Coronary artery (tissue), 2 donors: ENCODE measurements around the gene GLB1L3.

Experiments
- DNase-seq: peaks from one replicate; pipeline ENCODE4 v3.0.0-alpha.2; 2017; ENCODE audit warnings: low spot score
- H3K27ac ChIP-seq, 2 donors: fragments of 200-600 bp; sonication (generic); one replicate each; pipeline ENCODE4 v1.5.1; 2016 to 2019
- H3K4me3 ChIP-seq: fragments of 200-600 bp; sonication (generic); 2 replicates; pipeline ENCODE4 v1.5.1; 2016; ENCODE audit warnings: mild to moderate bottlenecking, moderate library complexity
- TF ChIP-seq, protein P1 (sequence below): fragments of 200-600 bp; sonication (generic); IDR thresholded peaks from one replicate; pipeline ENCODE4 v1.5.1; 2019; ENCODE audit warnings: antibody characterized with exemption

The GLB1L3 gene

DNA sequence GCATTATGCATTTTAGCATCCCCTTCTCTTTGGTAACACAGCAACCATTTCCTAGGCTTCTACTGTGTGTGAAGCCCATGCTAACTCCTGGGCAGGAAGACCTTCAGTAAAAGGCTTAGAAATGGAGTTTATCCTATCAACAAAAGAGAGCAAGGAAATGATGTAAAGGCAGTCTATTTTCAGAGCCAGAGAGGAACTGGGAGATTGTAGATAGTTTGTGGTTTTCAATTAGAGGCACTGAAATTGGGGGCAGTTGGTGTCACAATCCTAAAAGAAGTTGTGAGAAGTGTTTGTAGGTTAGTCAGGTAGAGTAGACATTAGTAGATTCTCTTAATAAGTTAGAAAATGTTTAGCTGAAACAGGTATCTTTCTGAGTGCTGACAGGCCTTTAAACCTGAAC, 15.7 kb upstream of the GLB1L3 start:
- no peak overlapping the region for H3K4me3 ChIP-seq
- DNase-seq = no peak
- TF ChIP-seq, protein P1, sequence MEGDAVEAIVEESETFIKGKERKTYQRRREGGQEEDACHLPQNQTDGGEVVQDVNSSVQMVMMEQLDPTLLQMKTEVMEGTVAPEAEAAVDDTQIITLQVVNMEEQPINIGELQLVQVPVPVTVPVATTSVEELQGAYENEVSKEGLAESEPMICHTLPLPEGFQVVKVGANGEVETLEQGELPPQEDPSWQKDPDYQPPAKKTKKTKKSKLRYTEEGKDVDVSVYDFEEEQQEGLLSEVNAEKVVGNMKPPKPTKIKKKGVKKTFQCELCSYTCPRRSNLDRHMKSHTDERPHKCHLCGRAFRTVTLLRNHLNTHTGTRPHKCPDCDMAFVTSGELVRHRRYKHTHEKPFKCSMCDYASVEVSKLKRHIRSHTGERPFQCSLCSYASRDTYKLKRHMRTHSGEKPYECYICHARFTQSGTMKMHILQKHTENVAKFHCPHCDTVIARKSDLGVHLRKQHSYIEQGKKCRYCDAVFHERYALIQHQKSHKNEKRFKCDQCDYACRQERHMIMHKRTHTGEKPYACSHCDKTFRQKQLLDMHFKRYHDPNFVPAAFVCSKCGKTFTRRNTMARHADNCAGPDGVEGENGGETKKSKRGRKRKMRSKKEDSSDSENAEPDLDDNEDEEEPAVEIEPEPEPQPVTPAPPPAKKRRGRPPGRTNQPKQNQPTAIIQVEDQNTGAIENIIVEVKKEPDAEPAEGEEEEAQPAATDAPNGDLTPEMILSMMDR = no peak
- no peak overlapping the region for H3K27ac ChIP-seq

DNA sequence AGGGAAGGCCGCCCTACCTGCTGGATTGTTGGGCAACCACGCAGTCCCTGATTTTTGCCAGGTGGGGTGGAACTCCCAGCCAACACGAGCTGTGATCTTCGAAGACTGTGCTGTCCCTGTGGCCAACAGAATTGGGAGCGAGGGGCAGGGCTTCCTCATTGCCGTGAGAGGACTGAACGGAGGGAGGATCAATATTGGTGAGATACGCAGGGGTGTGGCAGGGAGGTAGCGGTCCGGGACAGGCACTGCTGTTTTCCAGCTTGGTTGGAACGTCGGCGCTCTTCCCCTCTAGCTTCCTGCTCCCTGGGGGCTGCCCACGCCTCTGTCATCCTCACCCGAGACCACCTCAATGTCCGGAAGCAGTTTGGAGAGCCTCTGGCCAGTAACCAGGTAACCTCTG, 15.2 kb upstream of the GLB1L3 start:
- no peak overlapping the region for H3K27ac ChIP-seq
- TF ChIP-seq, protein P1 = no peak
- H3K4me3 ChIP-seq = no peak overlapping the region

DNA sequence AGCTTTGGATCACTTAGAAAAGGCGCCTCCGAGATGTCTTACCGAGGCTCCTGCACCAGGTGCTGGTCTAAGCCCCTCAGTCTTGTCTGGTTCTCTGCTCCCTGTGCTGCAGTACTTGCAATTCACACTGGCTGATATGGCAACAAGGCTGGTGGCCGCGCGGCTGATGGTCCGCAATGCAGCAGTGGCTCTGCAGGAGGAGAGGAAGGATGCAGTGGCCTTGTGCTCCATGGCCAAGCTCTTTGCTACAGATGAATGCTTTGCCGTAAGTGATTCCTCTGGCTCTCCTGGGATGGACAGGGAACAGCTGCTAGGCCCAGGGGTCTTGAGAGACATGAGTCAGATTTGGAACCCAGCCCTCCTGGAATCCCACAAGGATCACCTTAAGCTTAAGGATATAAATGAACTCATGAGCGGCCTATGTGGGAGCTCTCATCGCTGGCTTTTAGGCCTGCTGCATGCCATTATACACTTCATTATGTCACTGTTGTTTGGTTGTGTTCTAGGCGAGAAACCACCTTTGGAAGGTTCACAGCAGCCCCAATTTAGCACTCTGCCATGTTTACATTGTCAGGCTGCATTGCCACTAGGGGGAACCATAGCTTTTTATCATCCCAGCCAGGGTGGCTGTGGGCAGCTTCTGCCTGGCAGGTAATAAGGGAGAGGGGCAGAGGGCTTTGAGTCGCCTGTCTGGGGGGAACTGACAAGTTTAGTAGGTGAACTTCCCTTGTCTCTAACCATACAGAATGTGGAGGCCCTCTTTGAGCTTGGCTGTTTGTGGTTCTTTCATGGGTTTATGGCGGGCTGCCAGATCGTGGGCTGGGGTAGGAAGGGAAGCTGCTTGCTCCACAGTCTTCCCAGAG, 14.3 kb upstream of the GLB1L3 start:
- DNase-seq = no peak
- Histone ChIP-seq H3K4me3 (no peak overlapping the region), H3K27ac (no peak overlapping the region)
- TF ChIP-seq, protein P1 = no peak

More for the DNA sequence above, 15.2 kb upstream of the GLB1L3 start:
- no peak for DNase-seq

DNA sequence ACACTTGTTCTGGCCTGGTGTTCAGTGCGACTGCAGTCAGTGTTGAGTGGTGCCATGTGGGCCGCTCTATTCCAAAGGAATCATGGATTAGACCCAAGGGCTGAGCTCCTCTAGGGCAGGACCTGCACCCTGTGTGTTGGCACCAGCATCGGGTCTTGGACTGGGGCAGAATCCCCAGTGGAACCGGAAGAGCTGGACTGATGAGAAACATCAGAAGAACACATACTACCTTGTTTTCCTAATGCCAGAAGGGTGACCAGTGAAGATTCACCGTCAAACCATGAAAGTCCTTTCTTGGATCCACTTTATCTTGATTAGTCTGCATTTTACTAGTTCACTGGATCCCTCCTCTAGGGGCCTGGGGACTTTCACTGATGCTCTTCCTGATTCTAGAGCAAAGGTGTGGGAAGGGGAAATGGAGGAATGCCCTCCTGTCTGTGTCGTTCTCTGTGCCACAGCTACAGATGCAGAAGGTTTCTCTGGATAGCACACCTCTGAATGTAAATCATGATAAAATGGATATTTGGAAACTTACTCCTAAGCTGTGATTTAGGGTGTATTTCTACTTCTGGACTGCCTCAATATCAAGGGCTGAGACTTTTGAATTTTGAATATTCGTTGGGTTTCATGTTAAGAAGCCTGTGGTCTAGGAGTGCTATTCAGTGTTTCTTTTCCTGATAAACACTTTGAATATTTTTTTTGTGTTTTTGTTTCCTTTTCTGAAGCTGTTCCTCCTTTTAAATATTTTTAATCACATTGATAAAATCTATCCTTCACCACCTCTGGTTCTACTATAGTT, 11.0 kb upstream of the GLB1L3 start:
- Histone ChIP-seq H3K4me3 (no peak overlapping the region), H3K27ac (no peak overlapping the region)
- no peak for DNase-seq
- TF ChIP-seq, protein P1 = no peak

DNA sequence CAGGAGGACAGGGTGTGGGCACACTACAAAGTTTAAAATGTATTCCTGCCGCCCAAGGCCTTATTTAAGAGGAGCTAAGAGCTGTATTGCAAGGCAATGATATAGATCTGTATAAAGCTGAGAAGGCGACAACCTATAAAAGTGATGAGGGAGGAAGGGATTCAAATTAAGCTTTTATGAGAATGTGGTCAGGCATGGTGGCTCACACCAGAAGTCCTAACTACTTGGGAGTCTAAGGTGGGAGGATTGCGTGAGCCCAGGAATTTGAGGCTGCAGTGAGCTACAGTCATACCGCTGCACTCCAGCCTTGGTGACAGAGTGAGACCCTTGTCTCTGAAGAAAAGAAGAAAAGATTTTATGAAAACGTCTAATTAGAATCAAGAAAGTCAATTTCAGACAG, 9.7 kb upstream of the GLB1L3 start:
- TF ChIP-seq, protein P1 = no peak
- Histone ChIP-seq H3K4me3 (no peak overlapping the region), H3K27ac (no peak overlapping the region)
- DNase-seq = no peak

DNA sequence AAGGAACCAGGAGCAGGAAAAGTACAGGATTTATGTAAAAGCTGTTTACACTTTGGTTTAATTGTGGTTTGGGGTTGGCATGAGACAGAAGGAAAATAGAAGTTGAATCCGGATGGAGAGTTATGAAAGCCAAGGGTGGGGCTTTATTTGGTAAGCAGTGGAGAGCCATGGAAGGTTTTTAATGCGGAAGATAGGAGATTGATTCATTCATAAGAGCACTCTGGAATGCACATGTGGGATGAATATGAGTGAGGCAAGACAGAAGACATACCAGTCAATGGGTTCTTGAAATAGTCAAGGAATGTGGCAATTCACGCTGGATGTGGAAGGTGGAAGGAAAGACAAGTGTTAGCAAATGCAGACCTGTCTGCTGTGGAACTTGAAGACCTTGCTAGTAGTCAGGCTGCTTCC, 9.3 kb upstream of the GLB1L3 start:
- TF ChIP-seq, protein P1 = no peak
- Histone ChIP-seq H3K27ac (no peak overlapping the region), H3K4me3 (no peak overlapping the region)
- no peak for DNase-seq
